ENCODE data around the gene TXNDC12. TPM values are rescaled to one million over a fixed set of nuclear protein-coding genes. Genes with fewer than 3 reads are reported as not detected.
"Not testable (repeated sequence)": the region's sequence is repeated elsewhere in the genome, so short reads cannot be mapped to it uniquely, and the experiment has no call there.

TXNDC12 gene
- total and polyA plus RNA-seq, 10 donors, result 10.3 to 49.5 (median 41.8) TPM

DNA sequence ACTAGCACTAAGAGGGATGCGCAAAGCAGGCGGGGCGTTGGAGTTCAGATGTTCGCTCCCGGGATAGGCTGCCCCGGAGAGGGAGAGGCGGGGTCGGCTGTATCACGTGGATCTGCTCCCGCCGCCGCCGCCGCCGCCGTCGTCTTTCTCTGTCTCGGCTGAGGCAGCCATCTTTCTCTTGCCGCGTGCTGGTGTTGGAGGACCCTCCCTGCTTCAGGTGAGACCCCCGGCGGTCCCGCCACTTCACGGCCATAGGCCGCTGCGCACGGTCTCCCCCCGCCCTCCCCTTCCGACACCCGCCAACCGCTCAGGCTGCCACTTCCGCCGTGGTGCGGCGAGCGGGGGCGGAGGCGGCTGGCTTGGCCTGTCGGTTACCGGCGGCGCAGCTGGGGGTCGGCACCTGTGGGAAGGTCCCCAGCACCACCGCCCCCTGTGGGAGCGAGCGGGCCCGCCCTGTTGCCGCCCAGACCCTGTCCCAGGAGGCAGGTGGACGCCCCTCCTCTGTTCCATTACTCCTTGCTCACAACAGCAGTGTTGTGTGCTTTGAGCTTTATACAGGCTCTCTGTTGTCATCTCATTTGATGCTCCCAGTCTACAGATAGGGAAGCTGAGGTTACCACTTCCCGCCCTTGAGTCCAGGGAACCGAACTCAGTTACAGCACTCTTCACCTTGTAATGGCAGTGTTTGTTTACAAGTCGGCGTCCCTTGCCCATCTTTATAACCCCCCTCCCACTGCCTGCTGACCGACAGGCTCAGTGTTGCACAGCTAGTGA, 1.4 kb upstream of the TXNDC12 start, which contains the start of gene BTF3L4:
Gene BTF3L4, plus strand, starts transcription at position 133 of the 774 bp plus-strand sequence. CDS start 3,553 bp downstream, outside the sequence.
- TF ChIP-seq, protein P1, sequence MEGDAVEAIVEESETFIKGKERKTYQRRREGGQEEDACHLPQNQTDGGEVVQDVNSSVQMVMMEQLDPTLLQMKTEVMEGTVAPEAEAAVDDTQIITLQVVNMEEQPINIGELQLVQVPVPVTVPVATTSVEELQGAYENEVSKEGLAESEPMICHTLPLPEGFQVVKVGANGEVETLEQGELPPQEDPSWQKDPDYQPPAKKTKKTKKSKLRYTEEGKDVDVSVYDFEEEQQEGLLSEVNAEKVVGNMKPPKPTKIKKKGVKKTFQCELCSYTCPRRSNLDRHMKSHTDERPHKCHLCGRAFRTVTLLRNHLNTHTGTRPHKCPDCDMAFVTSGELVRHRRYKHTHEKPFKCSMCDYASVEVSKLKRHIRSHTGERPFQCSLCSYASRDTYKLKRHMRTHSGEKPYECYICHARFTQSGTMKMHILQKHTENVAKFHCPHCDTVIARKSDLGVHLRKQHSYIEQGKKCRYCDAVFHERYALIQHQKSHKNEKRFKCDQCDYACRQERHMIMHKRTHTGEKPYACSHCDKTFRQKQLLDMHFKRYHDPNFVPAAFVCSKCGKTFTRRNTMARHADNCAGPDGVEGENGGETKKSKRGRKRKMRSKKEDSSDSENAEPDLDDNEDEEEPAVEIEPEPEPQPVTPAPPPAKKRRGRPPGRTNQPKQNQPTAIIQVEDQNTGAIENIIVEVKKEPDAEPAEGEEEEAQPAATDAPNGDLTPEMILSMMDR (IDR thresholded peaks at IDR 0.05 in 8 of 11, conservative IDR thresholded peaks at IDR 0.05 in 3 of 11), result peak in 3 of 11 experiments; percentile 10 to 42 (median 18)
- TF ChIP-seq POLR2AphosphoS5 (IDR thresholded peaks at IDR 0.05) (peak; percentile 87 to 93 (median 89)), POLR2A (IDR thresholded peaks at IDR 0.05) (no peak)
- Histone ChIP-seq H3K27ac (peak within 1 kb of the TSS; percentile 90 to 95 (median 95)), H3K36me3 (peaks cover 0 to 41% (median 17%) of the 10 kb centered on the region in 6 donors), H3K27me3 (replicated peaks in 1 of 7) (no peaks in the 10 kb centered on the region), H3K4me1 (peaks cover 36 to 73% (median 53%) of the 10 kb centered on the region in 6 donors), H3K9me3 (no peaks in the 10 kb centered on the region), H3K4me3 (peak within 1 kb of the TSS; percentile 83 to 96 (median 93))
- DNase-seq, result peak; percentile 99
- intact Hi-C loops (cut with DNase I; ENCODE audit: low total_unique reads), result no loop called here
- WGBS, 5 donors, result 0 to 2% (median 0%) methylated on average over 19 to 54 of the region's 54 CpGs

- Histone ChIP-seq H3K9me3 (no peaks in the 10 kb centered on the region), H3K4me3 (peak overlapping the region; percentile 83 to 96 (median 93)), H3K36me3 (peaks cover 0 to 41% (median 14%) of the 10 kb centered on the region in 6 donors), H3K27ac (peak overlapping the region; percentile 90 to 95 (median 95)), H3K27me3 (replicated peaks in 1 of 7) (no peaks in the 10 kb centered on the region), H3K4me1 (peaks cover 36 to 78% (median 53%) of the 10 kb centered on the region in 6 donors)
- TF ChIP-seq, protein P1 (IDR thresholded peaks at IDR 0.05 in 8 of 11, conservative IDR thresholded peaks at IDR 0.05 in 3 of 11), result no peak
- 0% methylated on average over 8 to 12 of the region's 12 CpGs for WGBS, 5 donors
- intact Hi-C loops (cut with DNase I; ENCODE audit: low total_unique reads), result no loop called here
- DNase-seq, result no peak
Measured at GRCh38 chr1:52055866-52056162, 823 bp upstream of the TXNDC12 start.

DNA sequence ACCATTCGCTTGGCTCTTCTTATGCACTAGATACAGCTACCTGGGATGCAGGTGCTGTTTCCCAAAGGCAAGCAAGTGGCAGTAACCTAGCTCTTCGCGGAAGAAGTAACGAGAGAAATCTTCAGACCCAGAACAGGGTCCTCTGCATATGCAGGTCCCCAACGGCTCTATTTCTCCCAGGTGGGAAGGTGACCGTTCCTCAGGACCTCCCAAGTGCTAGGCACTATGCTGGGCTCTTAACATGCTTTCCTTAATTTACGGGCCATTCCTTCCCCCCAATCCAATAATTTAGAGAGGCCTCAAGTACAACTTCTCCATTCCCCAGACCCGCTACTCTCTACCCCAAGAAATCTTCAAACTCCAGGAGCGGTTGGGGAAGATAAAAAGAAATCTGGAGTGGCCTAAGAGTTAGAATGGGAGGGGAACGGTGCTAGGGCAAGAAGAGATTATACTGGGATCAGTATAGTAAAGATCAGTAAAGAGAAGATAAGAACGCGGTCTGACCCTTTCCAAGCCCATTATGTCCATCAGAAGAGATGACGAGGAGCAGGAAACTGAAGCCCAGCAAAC, 410 bp downstream of the TXNDC12 start:
- intact Hi-C loops (cut with DNase I; ENCODE audit: low total_unique reads), result no loop called here
- no peak for TF ChIP-seq POLR2A (IDR thresholded peaks at IDR 0.05)
- TF ChIP-seq, protein P1 (IDR thresholded peaks at IDR 0.05 in 8 of 11, conservative IDR thresholded peaks at IDR 0.05 in 3 of 11), result no peak
- no peak for TF ChIP-seq POLR2AphosphoS5 (IDR thresholded peaks at IDR 0.05)

DNA sequence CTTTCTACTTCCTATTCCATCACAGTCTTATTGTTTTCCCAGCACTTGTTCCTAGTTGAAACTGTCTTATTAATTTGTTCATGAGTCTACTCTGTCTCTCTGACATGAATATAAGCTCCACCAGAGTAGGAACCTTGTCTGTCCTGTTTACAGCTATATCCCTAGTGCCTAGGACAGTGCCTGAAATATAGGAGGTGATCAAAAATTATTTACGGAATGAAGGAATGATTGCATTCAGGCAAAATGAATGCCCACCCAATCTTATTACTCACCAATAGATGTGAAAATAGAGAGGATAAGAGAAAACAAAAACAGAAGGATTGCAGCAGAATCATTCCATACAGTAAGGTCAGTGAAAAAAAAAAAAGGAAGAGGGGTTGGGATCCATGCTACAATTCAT, 1.1 kb downstream of the TXNDC12 start:
- Histone ChIP-seq H3K27ac (peak overlapping the region in 1 of 8 donors; percentile 95), H3K4me3 (peak overlapping the region in 5 of 8 donors; percentile 88 to 96 (median 94))
- DNase-seq, result no peak

More for the DNA sequence above, 410 bp downstream of the TXNDC12 start:
- no peak for DNase-seq
- 3 to 8% (median 5%) methylated on average over 13 of the region's 13 CpGs for WGBS, 5 donors
- peaks cover 0 to 34% (median 6%) of the 10 kb centered on the region in 6 donors for H3K36me3 ChIP-seq
- H3K27me3 ChIP-seq (replicated peaks in 1 of 7), result no peaks in the 10 kb centered on the region
- no peaks in the 10 kb centered on the region for H3K9me3 ChIP-seq
- peaks cover 35 to 73% (median 49%) of the 10 kb centered on the region in 6 donors for H3K4me1 ChIP-seq
- peak overlapping the region; percentile 78 to 95 (median 95) for H3K27ac ChIP-seq
- peak overlapping the region; percentile 83 to 96 (median 93) for H3K4me3 ChIP-seq

GRCh38 chr1:52049337-52049736, 5.7 kb downstream of the TXNDC12 start:
- H3K27ac ChIP-seq; DNase-seq; intact Hi-C loops (cut with DNase I; ENCODE audit: low total_unique reads); H3K9me3 ChIP-seq; H3K27me3 ChIP-seq (replicated peaks in 1 of 7); H3K4me3 ChIP-seq: not testable (repeated sequence)
- 85 to 99% (median 92%) methylated on average over 4 of the region's 4 CpGs for WGBS, 5 donors
- peaks cover 9 to 30% (median 13%) of the 10 kb centered on the region in 6 donors for H3K4me1 ChIP-seq
- H3K36me3 ChIP-seq, result peaks cover 0 to 55% (median 6%) of the 10 kb centered on the region in 6 donors

More for the DNA sequence above, 1.1 kb downstream of the TXNDC12 start:
- no peak for TF ChIP-seq POLR2AphosphoS5 (IDR thresholded peaks at IDR 0.05)
- TF ChIP-seq, protein P1 (IDR thresholded peaks at IDR 0.05 in 8 of 11, conservative IDR thresholded peaks at IDR 0.05 in 3 of 11), result no peak
- TF ChIP-seq POLR2A (IDR thresholded peaks at IDR 0.05), result no peak
- peaks cover 29 to 66% (median 42%) of the 10 kb centered on the region in 6 donors for H3K4me1 ChIP-seq
- no peaks in the 10 kb centered on the region for H3K27me3 ChIP-seq (replicated peaks in 1 of 7)
- no peaks in the 10 kb centered on the region for H3K9me3 ChIP-seq
- intact Hi-C loops (cut with DNase I; ENCODE audit: low total_unique reads), result no loop called here
- WGBS, 5 donors, result 89 to 98% (median 94%) methylated on average over 1 of the region's 1 CpG
- H3K36me3 ChIP-seq, result peaks cover 0 to 31% (median 6%) of the 10 kb centered on the region in 6 donors

- H3K4me3 ChIP-seq; H3K27ac ChIP-seq; H3K4me1 ChIP-seq; intact Hi-C loops (cut with DNase I; ENCODE audit: low total_unique reads); DNase-seq; H3K9me3 ChIP-seq; H3K27me3 ChIP-seq (replicated peaks in 1 of 7): not testable (repeated sequence)
- H3K36me3 ChIP-seq, result peaks cover 0 to 42% (median 7%) of the 10 kb centered on the region in 6 donors
- 92 to 99% (median 97%) methylated on average over 4 of the region's 4 CpGs for WGBS, 5 donors
Measured at GRCh38 chr1:52045666-52046195, 9.3 kb downstream of the TXNDC12 start.

Measured in spleen (tissue), 11 donors.